NCI-H2107 treated with DMSO at 0.1 percent for 48 hours (cell line): ENCODE results near the gene AFF4.
"Not testable (repeated sequence)": the region's sequence is repeated elsewhere in the genome, so short reads cannot be mapped to it uniquely, and the experiment has no call there.

Experiments
- DNase-seq: peaks from one replicate; lab custom pipeline; 2025; ENCODE audit not compliant: unreplicated experiment; lab: John Stamatoyannopoulos, UW

Gene AFF4, protein sequence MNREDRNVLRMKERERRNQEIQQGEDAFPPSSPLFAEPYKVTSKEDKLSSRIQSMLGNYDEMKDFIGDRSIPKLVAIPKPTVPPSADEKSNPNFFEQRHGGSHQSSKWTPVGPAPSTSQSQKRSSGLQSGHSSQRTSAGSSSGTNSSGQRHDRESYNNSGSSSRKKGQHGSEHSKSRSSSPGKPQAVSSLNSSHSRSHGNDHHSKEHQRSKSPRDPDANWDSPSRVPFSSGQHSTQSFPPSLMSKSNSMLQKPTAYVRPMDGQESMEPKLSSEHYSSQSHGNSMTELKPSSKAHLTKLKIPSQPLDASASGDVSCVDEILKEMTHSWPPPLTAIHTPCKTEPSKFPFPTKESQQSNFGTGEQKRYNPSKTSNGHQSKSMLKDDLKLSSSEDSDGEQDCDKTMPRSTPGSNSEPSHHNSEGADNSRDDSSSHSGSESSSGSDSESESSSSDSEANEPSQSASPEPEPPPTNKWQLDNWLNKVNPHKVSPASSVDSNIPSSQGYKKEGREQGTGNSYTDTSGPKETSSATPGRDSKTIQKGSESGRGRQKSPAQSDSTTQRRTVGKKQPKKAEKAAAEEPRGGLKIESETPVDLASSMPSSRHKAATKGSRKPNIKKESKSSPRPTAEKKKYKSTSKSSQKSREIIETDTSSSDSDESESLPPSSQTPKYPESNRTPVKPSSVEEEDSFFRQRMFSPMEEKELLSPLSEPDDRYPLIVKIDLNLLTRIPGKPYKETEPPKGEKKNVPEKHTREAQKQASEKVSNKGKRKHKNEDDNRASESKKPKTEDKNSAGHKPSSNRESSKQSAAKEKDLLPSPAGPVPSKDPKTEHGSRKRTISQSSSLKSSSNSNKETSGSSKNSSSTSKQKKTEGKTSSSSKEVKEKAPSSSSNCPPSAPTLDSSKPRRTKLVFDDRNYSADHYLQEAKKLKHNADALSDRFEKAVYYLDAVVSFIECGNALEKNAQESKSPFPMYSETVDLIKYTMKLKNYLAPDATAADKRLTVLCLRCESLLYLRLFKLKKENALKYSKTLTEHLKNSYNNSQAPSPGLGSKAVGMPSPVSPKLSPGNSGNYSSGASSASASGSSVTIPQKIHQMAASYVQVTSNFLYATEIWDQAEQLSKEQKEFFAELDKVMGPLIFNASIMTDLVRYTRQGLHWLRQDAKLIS

DNA sequence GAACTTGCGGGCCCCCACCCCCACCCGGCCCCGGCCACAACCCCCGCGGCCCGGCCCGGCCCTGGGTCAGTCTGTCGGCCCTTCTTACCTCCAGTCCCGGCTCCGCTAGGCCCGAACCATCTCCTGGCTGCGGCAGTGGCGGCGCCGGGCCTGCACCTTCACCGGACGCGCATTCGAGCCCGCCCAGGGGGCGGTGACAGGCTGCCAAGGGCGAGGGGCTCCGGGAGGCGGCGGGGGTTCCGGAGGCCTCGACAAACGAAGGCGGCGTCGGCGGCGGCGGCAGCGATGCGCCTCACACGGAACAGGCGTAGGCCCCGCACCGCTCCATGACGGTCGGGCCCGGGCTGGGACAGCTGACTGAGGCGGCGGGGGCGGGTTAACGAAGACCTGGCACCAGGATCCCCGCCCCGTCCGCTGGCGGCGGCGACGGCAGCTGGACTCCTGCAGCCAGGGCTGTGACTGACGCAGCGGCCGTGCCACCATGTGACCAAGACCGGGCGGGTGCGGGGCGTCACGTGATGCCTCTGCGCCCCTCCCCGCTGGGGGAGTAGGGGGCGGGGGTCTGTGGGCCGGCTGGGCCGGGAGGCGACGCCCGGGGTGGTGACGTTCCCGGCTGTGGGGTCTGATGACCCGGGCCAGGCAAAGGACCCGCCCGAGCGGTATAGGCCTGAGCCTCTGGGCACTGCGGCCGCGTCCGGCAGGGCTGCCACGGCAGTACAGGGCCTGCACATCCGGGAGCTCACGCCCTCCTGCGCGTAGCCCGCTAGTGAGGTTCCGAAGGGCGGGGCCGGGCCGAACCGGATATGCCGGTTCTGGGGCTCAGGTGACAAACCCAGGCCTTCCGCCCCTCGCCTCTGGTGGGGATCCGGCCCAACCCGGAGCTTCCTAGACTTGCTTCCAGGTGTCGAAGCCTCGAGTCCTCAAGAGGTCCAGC is at the start of gene AFF4:
AFF4 (minus strand) TSS at position 464 of the 934 bp plus-strand sequence. CDS start 26,445 bp downstream, outside the sequence.
- peak; percentile 36 for DNase-seq

GRCh38 chr5:133008455-133008854 is 45.0 kb upstream of the AFF4 start:
- not testable (repeated sequence) for DNase-seq

DNA sequence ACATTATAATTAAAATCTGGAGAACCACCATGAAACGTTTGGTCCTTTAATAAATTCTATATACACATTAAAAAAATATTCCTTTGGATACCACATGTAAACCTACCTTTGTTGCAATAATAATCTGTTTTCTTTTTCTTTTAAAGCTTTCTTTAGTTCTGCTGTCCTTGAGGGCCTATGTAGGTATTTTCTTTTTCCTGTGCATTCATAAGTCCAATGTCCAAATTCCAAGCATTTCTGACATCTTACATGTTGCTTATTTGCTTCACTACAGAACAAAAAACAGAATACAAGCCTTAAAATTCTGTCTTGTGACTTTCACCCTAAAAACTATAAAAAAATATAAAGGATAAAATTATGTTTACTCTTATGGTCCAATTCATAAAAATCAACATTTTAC is 43.2 kb upstream of the AFF4 start:
- DNase-seq = no peak

- no peak for DNase-seq
These were observed 35.8 kb upstream of the AFF4 start for GRCh38 chr5:132999246-132999645.

DNA sequence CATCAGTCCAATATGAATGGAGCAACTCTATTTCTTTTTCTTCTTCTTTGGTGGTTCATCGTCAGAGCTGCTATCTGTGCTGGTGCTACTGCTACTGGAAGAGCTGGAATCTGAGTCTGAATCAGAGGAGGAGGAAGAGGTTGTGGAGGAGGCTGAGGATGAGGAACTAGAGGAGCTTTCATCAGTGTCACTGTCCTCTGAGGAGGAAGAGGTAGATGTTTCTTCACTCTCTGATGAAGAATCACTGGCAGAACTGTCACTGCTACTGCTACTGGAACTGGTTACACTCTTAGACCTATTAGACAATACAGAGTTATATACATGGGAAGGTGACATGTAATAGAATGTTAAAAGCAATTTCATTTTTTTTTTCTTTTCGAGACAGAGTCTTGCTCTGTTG is 35.1 kb upstream of the AFF4 start:
- DNase-seq = no peak

- no peak for DNase-seq
These were observed 32.9 kb upstream of the AFF4 start for GRCh38 chr5:132996307-132996706.

DNA sequence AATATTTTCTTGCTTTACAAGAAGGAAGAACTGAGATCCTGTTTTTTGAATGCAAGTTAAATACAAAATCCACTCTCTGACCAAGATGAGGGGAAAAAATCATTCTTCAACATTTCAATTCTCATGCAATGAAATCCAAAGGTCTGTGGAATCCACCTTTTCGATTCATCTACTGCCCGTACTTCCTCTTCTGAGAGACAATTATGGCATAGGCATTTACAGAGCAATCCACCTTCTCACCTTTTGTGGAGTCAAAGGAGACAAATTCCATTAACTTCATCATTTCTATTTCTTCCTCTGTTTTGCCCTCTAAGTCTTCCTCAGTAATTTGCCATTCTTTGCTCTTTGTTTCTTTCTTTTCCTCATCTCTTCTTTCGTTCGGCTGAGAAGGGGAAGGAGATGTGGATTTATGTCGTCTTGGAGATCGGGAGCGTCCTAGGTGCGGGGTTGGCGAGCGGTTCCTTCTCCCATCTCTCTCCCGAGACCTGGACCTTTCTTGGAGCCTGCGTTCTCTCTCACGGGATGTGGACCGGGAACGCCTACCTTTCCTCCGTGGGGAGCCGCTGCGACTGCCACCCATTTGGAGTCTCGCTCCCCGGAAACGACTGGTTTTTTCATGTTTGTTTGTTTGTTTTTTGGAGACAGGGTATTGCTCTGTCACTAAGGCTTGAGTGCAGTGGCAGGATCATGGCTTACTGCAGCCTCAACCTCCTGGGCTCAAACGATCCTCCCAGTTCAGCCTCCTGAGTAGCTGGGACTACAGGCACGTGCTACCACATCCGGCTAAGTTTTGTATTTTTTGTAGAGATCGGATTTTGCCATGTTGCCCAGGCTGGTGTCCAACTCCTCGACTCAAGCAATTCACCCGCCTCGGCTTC is 24.3 kb upstream of the AFF4 start:
- DNase-seq = no peak

DNA sequence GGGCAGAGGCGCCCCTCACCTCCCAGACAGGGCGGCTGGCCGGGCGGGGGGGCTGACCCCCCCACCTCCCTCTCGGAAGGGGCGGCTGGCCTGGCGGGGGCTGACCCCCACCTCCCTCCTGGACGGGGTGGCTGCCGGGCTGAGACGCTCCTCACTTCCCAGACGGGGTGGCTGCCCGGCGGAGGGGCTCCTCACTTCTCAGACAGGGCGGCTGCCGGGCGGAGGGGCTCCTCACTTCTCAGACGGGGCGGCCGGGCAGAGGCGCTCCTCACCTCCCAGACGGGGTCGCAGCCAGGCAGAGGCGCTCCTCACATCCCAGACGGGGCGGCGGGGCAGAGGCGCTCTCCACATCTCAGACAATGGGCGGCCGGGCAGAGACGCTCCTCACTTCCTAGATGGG is 19.5 kb upstream of the AFF4 start:
- DNase-seq = not testable (repeated sequence)

DNA sequence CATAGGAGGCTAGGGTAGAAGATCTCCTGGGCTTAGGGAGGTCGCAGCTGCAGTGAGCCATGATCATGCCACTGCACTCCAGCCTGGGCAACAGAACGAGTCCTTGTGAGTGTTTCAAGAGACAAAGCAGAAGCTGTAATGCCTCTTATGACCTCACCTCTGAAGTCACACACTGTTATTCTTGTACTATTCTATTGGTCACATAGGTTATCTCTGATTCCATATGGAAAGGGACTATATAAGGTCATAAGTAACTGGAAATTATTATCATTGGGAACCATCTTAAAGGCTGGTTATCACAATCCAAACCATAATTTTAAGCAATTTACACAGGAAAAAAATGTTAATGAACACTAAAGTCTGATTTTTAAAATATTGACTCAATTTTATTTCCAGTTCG is 17.9 kb upstream of the AFF4 start:
- no peak for DNase-seq

DNA sequence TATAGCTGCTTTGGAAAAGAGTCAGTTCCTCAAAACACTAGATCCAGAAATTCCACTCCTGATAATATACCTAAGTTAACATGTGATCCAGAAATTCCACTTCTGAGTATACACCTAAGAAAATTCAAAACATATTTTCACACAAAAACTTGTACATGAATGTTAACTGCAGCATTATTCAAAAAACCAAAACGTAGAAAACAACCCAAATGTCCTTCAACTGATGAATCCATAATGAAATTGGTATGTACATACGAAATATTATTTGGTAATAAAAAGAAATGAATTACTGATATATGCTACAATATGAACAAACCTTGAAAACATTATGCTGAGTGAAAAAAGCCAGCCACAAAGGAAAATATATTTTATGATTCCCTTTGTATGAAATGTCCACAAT is 16.5 kb upstream of the AFF4 start:
- DNase-seq = no peak

- no peak for DNase-seq
These were observed 16.0 kb upstream of the AFF4 start for GRCh38 chr5:132979367-132979940.

DNA sequence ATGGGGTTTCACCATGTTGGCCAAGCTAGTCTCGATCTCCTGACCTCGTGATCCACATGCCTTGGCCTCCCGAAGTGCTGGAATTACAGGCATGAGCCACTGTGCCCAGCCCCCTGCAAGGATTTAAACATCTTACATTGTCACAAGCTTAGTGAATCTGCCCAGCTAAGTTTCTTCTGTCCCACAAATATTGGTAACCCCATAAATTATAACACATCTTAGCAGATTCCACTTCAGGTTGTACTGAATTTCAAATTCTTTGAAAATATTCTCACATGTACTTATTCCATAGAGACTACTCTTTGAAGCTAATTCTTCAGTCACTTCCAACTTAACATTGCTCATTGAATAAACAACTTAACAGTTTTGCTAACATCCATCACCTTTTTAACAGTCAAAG is 13.4 kb upstream of the AFF4 start:
- no peak for DNase-seq

GRCh38 chr5:132972436-132972828 is 9.0 kb upstream of the AFF4 start:
- not testable (repeated sequence) for DNase-seq

DNA sequence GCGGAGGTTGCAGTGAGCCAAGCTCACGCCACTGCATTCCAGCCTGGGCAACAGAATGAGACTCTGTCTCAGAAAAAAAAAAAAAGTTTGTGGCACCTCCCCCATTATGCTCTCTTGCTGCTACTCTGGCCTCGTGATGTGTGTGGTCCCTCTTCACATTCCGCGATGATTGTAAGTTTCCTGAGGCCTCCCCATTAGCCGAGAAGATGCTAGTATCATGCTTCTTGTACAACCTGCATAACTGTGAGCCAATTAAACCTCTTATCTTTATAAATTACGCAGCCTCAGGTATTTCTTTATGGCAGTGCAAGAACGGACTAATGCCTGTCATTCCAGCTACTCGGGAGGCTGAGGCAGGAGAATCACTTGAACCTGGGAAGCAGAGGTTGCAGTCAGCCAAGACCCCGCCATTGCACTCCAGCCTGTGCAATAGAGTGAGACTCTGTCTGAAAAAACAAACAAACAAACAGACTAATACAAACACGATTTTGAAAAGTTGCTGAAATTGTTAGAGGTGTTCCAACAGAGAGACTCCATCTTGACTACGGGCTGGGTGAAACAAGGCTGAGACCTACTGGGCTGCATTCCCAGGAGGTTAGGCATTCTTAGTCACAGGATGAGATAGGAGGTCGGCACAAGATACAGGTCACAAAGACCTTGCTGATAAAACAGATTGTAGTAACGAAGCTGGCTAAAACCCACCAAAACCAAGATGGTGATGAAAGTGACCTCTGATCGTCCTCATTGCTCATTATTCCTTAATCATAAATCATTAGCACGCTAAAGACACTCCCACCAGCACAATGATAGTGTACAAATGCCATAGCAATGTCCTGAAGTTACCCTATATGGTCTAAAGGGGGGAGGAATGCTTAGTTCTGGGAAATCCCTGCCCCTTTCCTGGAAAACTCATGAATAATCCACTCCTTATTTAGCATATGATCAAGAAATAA is 8.3 kb upstream of the AFF4 start:
- DNase-seq = no peak

DNA sequence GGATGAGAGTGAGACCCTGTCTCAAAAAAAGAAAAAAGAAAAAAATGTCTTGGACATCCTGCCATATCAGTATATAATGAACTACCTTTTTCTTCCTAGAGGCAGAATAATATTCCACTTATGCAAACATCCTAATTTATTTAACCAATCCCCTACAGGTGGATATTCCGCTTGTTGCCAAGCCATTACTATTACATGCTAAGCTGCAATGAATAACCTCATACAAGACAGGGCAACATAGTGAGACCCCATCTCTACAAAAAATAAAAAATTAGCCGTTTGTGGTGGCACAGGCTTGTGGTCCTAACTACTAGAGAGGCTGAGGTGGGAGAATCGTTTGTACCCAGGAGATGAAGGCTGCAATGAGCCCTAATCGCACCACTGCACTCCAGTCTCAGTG is 1.7 kb upstream of the AFF4 start:
- no peak for DNase-seq

- peak; percentile 41 for DNase-seq
These were observed 909 bp downstream of the AFF4 start for GRCh38 chr5:132962429-132963021.

DNA sequence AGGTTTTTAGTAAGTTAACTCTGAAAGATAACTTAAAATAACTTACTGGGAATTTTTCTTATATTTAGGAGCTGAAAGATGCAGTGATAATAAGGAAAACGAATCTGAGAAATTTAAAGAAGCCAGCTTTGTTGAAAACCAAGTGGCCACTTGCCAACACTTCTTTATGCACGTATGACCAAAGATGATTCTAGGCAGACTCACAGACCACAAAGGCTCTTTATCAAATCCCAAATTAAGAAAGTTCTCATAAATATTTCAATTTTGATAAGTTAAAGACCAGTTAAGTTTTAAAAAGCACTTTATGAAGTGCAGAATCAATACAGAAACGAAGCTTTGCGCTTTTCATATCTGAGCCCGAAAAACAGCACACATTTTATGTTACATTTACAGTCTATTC is 1.5 kb downstream of the AFF4 start:
- no peak for DNase-seq
